ENCODE measurements around the gene MAIP1.

GRCh38 chr2:199907008-199907714 lies 48.2 kb upstream of the MAIP1 start:
- TF ChIP-seq CTCF (IDR thresholded peaks at IDR 0.05): no peak
- TF ChIP-seq POLR2A (IDR thresholded peaks at IDR 0.05): no peak
